ENCODE results near the gene DNAH5.

The DNAH5 gene

GRCh38 chr5:13943676-13944075, 812 bp downstream of the DNAH5 start:
- no peak for DNase-seq (ENCODE audit: low read depth in 2 of 2)

- no peak for DNase-seq (ENCODE audit: low read depth in 2 of 2)
Observed at GRCh38 chr5:13941468-13941867, 3.0 kb downstream of the DNAH5 start.

GRCh38 chr5:13939638-13940037, 4.8 kb downstream of the DNAH5 start:
- DNase-seq (ENCODE audit: low read depth in 2 of 2) = no peak

- no peak for DNase-seq (ENCODE audit: low read depth in 2 of 2)
Observed at GRCh38 chr5:13934921-13935320, 9.6 kb downstream of the DNAH5 start.

GRCh38 chr5:13934125-13934524, 10.4 kb downstream of the DNAH5 start:
- DNase-seq (ENCODE audit: low read depth in 2 of 2) = no peak

- DNase-seq (ENCODE audit: low read depth in 2 of 2) = no peak
Observed at GRCh38 chr5:13932561-13932960, 11.9 kb downstream of the DNAH5 start.

GRCh38 chr5:13932011-13932410, 12.5 kb downstream of the DNAH5 start:
- no peak for DNase-seq (ENCODE audit: low read depth in 2 of 2)

GRCh38 chr5:13930541-13931171, 13.8 kb downstream of the DNAH5 start:
- DNase-seq (ENCODE audit: low read depth in 2 of 2) = no peak

- no peak for DNase-seq (ENCODE audit: low read depth in 2 of 2)
Observed at GRCh38 chr5:13926731-13927130, 17.8 kb downstream of the DNAH5 start.

GRCh38 chr5:13921578-13921977, 22.9 kb downstream of the DNAH5 start:
- no peak for DNase-seq (ENCODE audit: low read depth in 2 of 2)

- DNase-seq (ENCODE audit: low read depth in 2 of 2) = no peak
Observed at GRCh38 chr5:13919786-13920185, 24.7 kb downstream of the DNAH5 start.

- no peak for DNase-seq (ENCODE audit: low read depth in 2 of 2)
Observed at GRCh38 chr5:13919087-13919486, 25.4 kb downstream of the DNAH5 start.

- DNase-seq (ENCODE audit: low read depth in 2 of 2) = no peak
Observed at GRCh38 chr5:13917061-13917460, 27.4 kb downstream of the DNAH5 start.

- DNase-seq (ENCODE audit: low read depth in 2 of 2) = no peak
Observed at GRCh38 chr5:13913962-13914361, 30.5 kb downstream of the DNAH5 start.

- no peak for DNase-seq (ENCODE audit: low read depth in 2 of 2)
Observed at GRCh38 chr5:13910637-13911288, 33.7 kb downstream of the DNAH5 start.

- DNase-seq (ENCODE audit: low read depth in 2 of 2) = no peak
Observed at GRCh38 chr5:13910201-13910600, 34.3 kb downstream of the DNAH5 start.

GRCh38 chr5:13909271-13909670, 35.2 kb downstream of the DNAH5 start:
- DNase-seq (ENCODE audit: low read depth in 2 of 2) = no peak

GRCh38 chr5:13898569-13898968, 45.9 kb downstream of the DNAH5 start:
- DNase-seq (ENCODE audit: low read depth in 2 of 2) = no peak

GRCh38 chr5:13878357-13878756, 66.1 kb downstream of the DNAH5 start:
- no peak for DNase-seq (ENCODE audit: low read depth in 2 of 2)

- no peak for DNase-seq (ENCODE audit: low read depth in 2 of 2)
Observed at GRCh38 chr5:13866792-13867191, 77.7 kb downstream of the DNAH5 start.

GRCh38 chr5:13865312-13865711, 79.2 kb downstream of the DNAH5 start:
- no peak for DNase-seq (ENCODE audit: low read depth in 2 of 2)

GRCh38 chr5:13860146-13860545, 84.3 kb downstream of the DNAH5 start:
- DNase-seq (ENCODE audit: low read depth in 2 of 2) = no peak

GRCh38 chr5:13859270-13860065, 85.0 kb downstream of the DNAH5 start:
- DNase-seq (ENCODE audit: low read depth in 2 of 2) = no peak

Measured in stimulated activated CD8-positive, alpha-beta memory T cell treated with anti-CD3 and anti-CD28 coated beads, Interleukin-7, amount 100 ng/mL, for 1 hour (primary cell).